ENCODE data around the gene RIMS1.

RIMS1 gene
- total RNA-seq, result 0 to 0.27 (median 0) reads per million in 4 experiments

- no peak for DNase-seq
Measured at GRCh38 chr6:71886184-71887005, at the start of gene RIMS1. TSS of gene RIMS1 (plus strand) at chr6:71886550. CDS start at chr6:71887024, 474 bp downstream.

GRCh38 chr6:71851214-71851613, 35.1 kb upstream of the RIMS1 start:
- no peak for DNase-seq

GRCh38 chr6:71852948-71853347, 33.4 kb upstream of the RIMS1 start:
- DNase-seq, result no peak

- no peak for DNase-seq
Measured at GRCh38 chr6:71855406-71855805, 30.9 kb upstream of the RIMS1 start.

- DNase-seq, result no peak
Measured at GRCh38 chr6:71879016-71879415, 7.3 kb upstream of the RIMS1 start.

- no peak for DNase-seq
Measured at GRCh38 chr6:71887006-71887743, 825 bp downstream of the RIMS1 start.

- DNase-seq, result no peak
Measured at GRCh38 chr6:71887744-71888230, 1.4 kb downstream of the RIMS1 start.

GRCh38 chr6:71888756-71889340, 2.5 kb downstream of the RIMS1 start:
- DNase-seq, result no peak

GRCh38 chr6:71889366-71889765, 3.0 kb downstream of the RIMS1 start:
- no peak for DNase-seq

- no peak for DNase-seq
Measured at GRCh38 chr6:71892641-71893040, 6.3 kb downstream of the RIMS1 start.

- DNase-seq, result no peak
Measured at GRCh38 chr6:71900642-71901041, 14.3 kb downstream of the RIMS1 start.

GRCh38 chr6:71902261-71902660, 15.9 kb downstream of the RIMS1 start:
- DNase-seq, result no peak

GRCh38 chr6:71906813-71907212, 20.5 kb downstream of the RIMS1 start:
- no peak for DNase-seq

GRCh38 chr6:71908162-71908765, 21.9 kb downstream of the RIMS1 start:
- DNase-seq, result no peak

GRCh38 chr6:71913444-71914234, 27.3 kb downstream of the RIMS1 start:
- no peak for DNase-seq

GRCh38 chr6:71929047-71929446, 42.7 kb downstream of the RIMS1 start:
- DNase-seq, result no peak

- DNase-seq, result no peak
Measured at GRCh38 chr6:71933881-71934280, 47.5 kb downstream of the RIMS1 start.

GRCh38 chr6:71965404-71965803, 79.1 kb downstream of the RIMS1 start:
- no peak for DNase-seq

- DNase-seq, result no peak
Measured at GRCh38 chr6:71967436-71967835, 81.1 kb downstream of the RIMS1 start.

GRCh38 chr6:71977884-71978283, 91.5 kb downstream of the RIMS1 start:
- DNase-seq, result no peak

- no peak for DNase-seq
Measured at GRCh38 chr6:71979911-71980310, 93.6 kb downstream of the RIMS1 start.

GRCh38 chr6:71982389-71982788, 96.0 kb downstream of the RIMS1 start:
- DNase-seq, result no peak

Data from effector CD8-positive, alpha-beta T cell (primary cell).